ENCODE measurements around the gene NELFB.
"Not testable (repeated sequence)": the region's sequence is repeated elsewhere in the genome, so short reads cannot be mapped to it uniquely, and the experiment has no call there.

The NELFB gene

GRCh38 chr9:137241490-137242268 lies 13.4 kb upstream of the NELFB start:
- no peaks in the 10 kb centered on the region for H3K27me3 Mint-ChIP-seq (ENCODE audit: low read depth)
- peaks cover 34% of the 10 kb centered on the region for H3K4me1 Mint-ChIP-seq
- H3K4me3 Mint-ChIP-seq: peak overlapping the region; percentile 89 to 96 (median 93)
- H3K27ac Mint-ChIP-seq: peak overlapping the region; percentile 73 to 95 (median 74)
- no peaks in the 10 kb centered on the region for H3K9me3 Mint-ChIP-seq
- peaks cover 19% of the 10 kb centered on the region for H3K36me3 Mint-ChIP-seq (ENCODE audit: low read depth)
- TF ChIP-seq CTCF (IDR thresholded peaks at IDR 0.05; ENCODE audit: unreplicated experiment in 3 of 3): no peak

GRCh38 chr9:137242269-137243203 lies 12.6 kb upstream of the NELFB start:
- no peaks in the 10 kb centered on the region for H3K9me3 Mint-ChIP-seq
- peak overlapping the region; percentile 13 to 90 (median 74) for H3K27ac Mint-ChIP-seq
- H3K36me3 Mint-ChIP-seq (ENCODE audit: low read depth): peaks cover 19% of the 10 kb centered on the region
- no peaks in the 10 kb centered on the region for H3K27me3 Mint-ChIP-seq (ENCODE audit: low read depth)
- H3K4me1 Mint-ChIP-seq: peaks cover 34% of the 10 kb centered on the region
- TF ChIP-seq CTCF (IDR thresholded peaks at IDR 0.05; ENCODE audit: unreplicated experiment in 3 of 3): no peak
- H3K4me3 Mint-ChIP-seq: peak overlapping the region; percentile 89 to 96 (median 93)

GRCh38 chr9:137243266-137243625 lies 11.9 kb upstream of the NELFB start:
- peak overlapping the region in 1 of 3 experiments; percentile 65 for H3K27ac Mint-ChIP-seq
- H3K9me3 Mint-ChIP-seq; H3K27me3 Mint-ChIP-seq (ENCODE audit: low read depth): not testable (repeated sequence)
- H3K36me3 Mint-ChIP-seq (ENCODE audit: low read depth): peaks cover 19% of the 10 kb centered on the region
- H3K4me1 Mint-ChIP-seq: peaks cover 31% of the 10 kb centered on the region
- peak overlapping the region; percentile 89 to 96 (median 93) for H3K4me3 Mint-ChIP-seq

- peak overlapping the region in 2 of 3 experiments; percentile 61 to 65 for H3K27ac Mint-ChIP-seq
- H3K4me1 Mint-ChIP-seq: peaks cover 27% of the 10 kb centered on the region
- no peak for TF ChIP-seq CTCF (IDR thresholded peaks at IDR 0.05; ENCODE audit: unreplicated experiment in 3 of 3)
- H3K4me3 Mint-ChIP-seq: peak overlapping the region; percentile 89 to 96 (median 93)
- peaks cover 19% of the 10 kb centered on the region for H3K36me3 Mint-ChIP-seq (ENCODE audit: low read depth)
- H3K9me3 Mint-ChIP-seq: no peaks in the 10 kb centered on the region
- no peaks in the 10 kb centered on the region for H3K27me3 Mint-ChIP-seq (ENCODE audit: low read depth)
Measured at GRCh38 chr9:137243626-137244485, 11.3 kb upstream of the NELFB start.

GRCh38 chr9:137244486-137245449 lies 10.4 kb upstream of the NELFB start:
- Mint-ChIP-seq H3K27ac (peak overlapping the region in 1 of 3 experiments; percentile 61), H3K27me3 (ENCODE audit: low read depth) (no peaks in the 10 kb centered on the region), H3K4me1 (peaks cover 24% of the 10 kb centered on the region), H3K36me3 (ENCODE audit: low read depth) (peaks cover 19% of the 10 kb centered on the region), H3K4me3 (peak overlapping the region in 2 of 3 experiments; percentile 17 to 89), H3K9me3 (no peaks in the 10 kb centered on the region)
- no peak for TF ChIP-seq CTCF (IDR thresholded peaks at IDR 0.05; ENCODE audit: unreplicated experiment in 3 of 3)

Data from nephron (organoid).